RPMI7951 (cell line): ENCODE results near the gene MEAK7. TPM values are rescaled to one million over a fixed set of nuclear protein-coding genes. Genes with fewer than 3 reads are reported as not detected.

Source experiments
- DNase-seq: peaks from one replicate; pipeline ENCODE4 v3.0.0-alpha.2; 2012; ENCODE audit warnings: low read depth
- total RNA-seq: library from RNA; depleted of rRNA; stranded (reverse); fragments of >200 nt; shearing (Covaris generic); gene quantifications from 2 replicates; pipeline ENCODE4 v1.2.3, GENCODE V29; 2014

Gene MEAK7
- total RNA-seq, 1 experiment from 2014 or later = 17.4 TPM

GRCh38 chr16:84511831-84512230 lies 7.4 kb upstream of the MEAK7 start:
- DNase-seq = no peak

GRCh38 chr16:84511180-84511800 lies 6.8 kb upstream of the MEAK7 start:
- peak; percentile 74 for DNase-seq

- DNase-seq = no peak
Observed at GRCh38 chr16:84509032-84509950, 4.8 kb upstream of the MEAK7 start.

- no peak for DNase-seq
Observed at GRCh38 chr16:84508502-84508901, 4.0 kb upstream of the MEAK7 start.

- DNase-seq = no peak
Observed at GRCh38 chr16:84507011-84507982, 2.8 kb upstream of the MEAK7 start.

GRCh38 chr16:84505249-84506187 lies 1.1 kb upstream of the MEAK7 start:
- no peak for DNase-seq

GRCh38 chr16:84503751-84504395 lies 586 bp downstream of the MEAK7 start:
- DNase-seq = peak; percentile 52

GRCh38 chr16:84502581-84502980 lies 1.9 kb downstream of the MEAK7 start:
- DNase-seq = peak; percentile 39

- DNase-seq = peak; percentile 26
Observed at GRCh38 chr16:84502075-84502474, 2.4 kb downstream of the MEAK7 start.

- DNase-seq = peak; percentile 92
Observed at GRCh38 chr16:84501077-84501735, 3.3 kb downstream of the MEAK7 start.

GRCh38 chr16:84500531-84500930 lies 3.9 kb downstream of the MEAK7 start:
- DNase-seq = no peak

- no peak for DNase-seq
Observed at GRCh38 chr16:84499638-84500037, 4.8 kb downstream of the MEAK7 start.

- DNase-seq = peak; percentile 52
Observed at GRCh38 chr16:84498859-84499620, 5.4 kb downstream of the MEAK7 start.

GRCh38 chr16:84498223-84498610 lies 6.2 kb downstream of the MEAK7 start:
- DNase-seq = no peak

GRCh38 chr16:84497418-84498222 lies 6.8 kb downstream of the MEAK7 start:
- DNase-seq = no peak

GRCh38 chr16:84496991-84497390 lies 7.5 kb downstream of the MEAK7 start:
- no peak for DNase-seq

- DNase-seq = no peak
Observed at GRCh38 chr16:84495506-84495905, 9.0 kb downstream of the MEAK7 start.

- DNase-seq = no peak
Observed at GRCh38 chr16:84489131-84489530, 15.3 kb downstream of the MEAK7 start.
